Naive B cell (primary cell): Measurements from ENCODE around the gene YIPF2. TPM values are rescaled to one million over a fixed set of nuclear protein-coding genes. Genes with fewer than 3 reads are reported as not detected.

Experiments used
- ATAC-seq, 2 donors: fragments of 150-1000 bp; cut with Tn5 transposase; 2 replicates each; pipeline ENCODE4 v1.10.0; 2021; ENCODE audit warnings: low read depth in 2 of 2, mild to moderate bottlenecking in 2 of 2, moderate library complexity in 2 of 2
- DNase-seq: peaks from one replicate; pipeline ENCODE4 v3.0.0; 2022
- H3K27ac Mint-ChIP-seq, 6 donors: one replicate each; pipeline ENCODE4 v1.8.0; 2020 to 2022; ENCODE audit warnings: mild to moderate bottlenecking in 6 of 6, mixed read lengths in 6 of 6, moderate library complexity in 5 of 6, inconsistent platforms in 2 of 6
- H3K27me3 Mint-ChIP-seq, 3 donors: one replicate each; pipeline ENCODE4 v1.8.0; 2021 to 2022; ENCODE audit warnings: mixed read lengths in 3 of 3, mild to moderate bottlenecking in 1 of 3
- H3K36me3 Mint-ChIP-seq, 2 donors: one replicate each; pipeline ENCODE4 v1.8.0; 2020 to 2022; ENCODE audit warnings: mixed read lengths in 2 of 2, inconsistent platforms in 1 of 2, mild to moderate bottlenecking in 1 of 2
- H3K4me1 Mint-ChIP-seq, 3 donors: one replicate each; pipeline ENCODE4 v1.8.0; 2020 to 2022; ENCODE audit warnings: mixed read lengths in 3 of 3, inconsistent platforms in 1 of 3, mild to moderate bottlenecking in 1 of 3, moderate library complexity in 1 of 3
- H3K4me3 Mint-ChIP-seq, 8 donors: one replicate each; pipeline ENCODE4 v1.8.0; 2020 to 2022; ENCODE audit warnings: mild to moderate bottlenecking in 8 of 8, mixed read lengths in 8 of 8, moderate library complexity in 8 of 8, inconsistent platforms in 2 of 8
- H3K9me3 Mint-ChIP-seq, 7 donors: one replicate each; pipeline ENCODE4 v1.8.0; 2020 to 2022; ENCODE audit warnings: mixed read lengths in 7 of 7, mild to moderate bottlenecking in 5 of 7, inconsistent platforms in 2 of 7, moderate library complexity in 1 of 7
- polyA plus RNA-seq, 6 donors: library from polyadenylated mRNA; unstranded; fragments of 300-500 nt; fragmentation: Illumina TruSeq; gene quantifications; one replicate each; pipeline ENCODE4 v1.2.3, GENCODE V29; 2021; ENCODE audit warnings: low read depth in 6 of 6

Gene YIPF2
- polyA plus RNA-seq, result 10 to 100 TPM in 2 of 6 donors, 1 to 10 TPM in 4; 3.7 to 18.5 (median 7.4) TPM

- Mint-ChIP-seq H3K4me3 (peak within 1 kb of the TSS; percentile 85 to 95 (median 91)), H3K27ac (peak within 1 kb of the TSS; percentile 58 to 94 (median 90)), H3K9me3 (no peaks in the 10 kb centered on the region), H3K27me3 (no peaks in the 10 kb centered on the region), H3K36me3 (no peaks in the 10 kb centered on the region), H3K4me1 (peaks cover 12 to 39% (median 21%) of the 10 kb centered on the region in 3 donors)
- ATAC-seq, result peak; percentile 83 to 84
- peak; percentile 72 for DNase-seq
Measured at GRCh38 chr19:10928563-10929401, at the start of gene YIPF2, which contains the start of gene TIMM29. Gene YIPF2, minus strand, starts transcription at chr19:10928639. Its CDS starts 229 bp downstream, at chr19:10928410. Gene TIMM29, plus strand, starts transcription at chr19:10928811. Its CDS starts 12 bp downstream, at chr19:10928823.

GRCh38 chr19:10977742-10978092 lies 49.3 kb upstream of the YIPF2 start:
- peaks cover 0 to 2% (median 0%) of the 10 kb centered on the region in 7 donors for H3K9me3 Mint-ChIP-seq
- DNase-seq (no peak), ATAC-seq (no peak)
- peak overlapping the region in 1 of 6 donors; percentile 70 for H3K27ac Mint-ChIP-seq
- peak overlapping the region in 1 of 8 donors; percentile 24 for H3K4me3 Mint-ChIP-seq
- no peaks in the 10 kb centered on the region for H3K27me3 Mint-ChIP-seq
- peaks cover 28 to 45% (median 39%) of the 10 kb centered on the region in 3 donors for H3K4me1 Mint-ChIP-seq
- H3K36me3 Mint-ChIP-seq, result no peaks in the 10 kb centered on the region

GRCh38 chr19:10976131-10976892 lies 47.9 kb upstream of the YIPF2 start:
- H3K36me3 Mint-ChIP-seq, result no peaks in the 10 kb centered on the region
- no peaks in the 10 kb centered on the region for H3K27me3 Mint-ChIP-seq
- H3K4me1 Mint-ChIP-seq, result peaks cover 28 to 51% (median 43%) of the 10 kb centered on the region in 3 donors
- ATAC-seq (no peak), DNase-seq (no peak)
- peak overlapping the region; percentile 36 to 89 (median 56) for H3K27ac Mint-ChIP-seq
- H3K9me3 Mint-ChIP-seq, result peaks cover 0 to 2% (median 0%) of the 10 kb centered on the region in 7 donors
- no peak overlapping the region for H3K4me3 Mint-ChIP-seq

- Mint-ChIP-seq H3K4me3 (peak overlapping the region in 3 of 8 donors; percentile 21 to 75 (median 63)), H3K4me1 (peaks cover 30 to 53% (median 43%) of the 10 kb centered on the region in 3 donors)
- no peak for ATAC-seq
Measured at GRCh38 chr19:10975374-10976130, 47.1 kb upstream of the YIPF2 start.

GRCh38 chr19:10971107-10971726 lies 42.8 kb upstream of the YIPF2 start:
- no peak for ATAC-seq
- peaks cover 43 to 72% (median 62%) of the 10 kb centered on the region in 3 donors for H3K4me1 Mint-ChIP-seq
- no peaks in the 10 kb centered on the region for H3K27me3 Mint-ChIP-seq
- peak overlapping the region in 2 of 6 donors; percentile 34 to 63 for H3K27ac Mint-ChIP-seq
- no peaks in the 10 kb centered on the region for H3K36me3 Mint-ChIP-seq
- no peak for DNase-seq
- H3K9me3 Mint-ChIP-seq, result peaks cover 0 to 2% (median 0%) of the 10 kb centered on the region in 7 donors
- no peak overlapping the region for H3K4me3 Mint-ChIP-seq

More at GRCh38 chr19:10975374-10976130, 47.1 kb upstream of the YIPF2 start:
- H3K27ac Mint-ChIP-seq, result peak overlapping the region in 4 of 6 donors; percentile 19 to 62 (median 34)
- peaks cover 0 to 2% (median 0%) of the 10 kb centered on the region in 7 donors for H3K9me3 Mint-ChIP-seq
- H3K36me3 Mint-ChIP-seq, result no peaks in the 10 kb centered on the region
- no peaks in the 10 kb centered on the region for H3K27me3 Mint-ChIP-seq
- no peak for DNase-seq

- H3K4me3 Mint-ChIP-seq, result peak overlapping the region; percentile 23 to 83 (median 74)
- ATAC-seq (peak; percentile 79 to 82), DNase-seq (peak; percentile 39)
- H3K27me3 Mint-ChIP-seq, result no peaks in the 10 kb centered on the region
- no peaks in the 10 kb centered on the region for H3K9me3 Mint-ChIP-seq
- peaks cover 38 to 71% (median 55%) of the 10 kb centered on the region in 3 donors for H3K4me1 Mint-ChIP-seq
- H3K27ac Mint-ChIP-seq, result peak overlapping the region in 5 of 6 donors; percentile 79 to 92 (median 90)
- no peaks in the 10 kb centered on the region for H3K36me3 Mint-ChIP-seq
Measured at GRCh38 chr19:10968527-10969135, 40.2 kb upstream of the YIPF2 start.

GRCh38 chr19:10966809-10967208 lies 38.4 kb upstream of the YIPF2 start:
- H3K27me3 Mint-ChIP-seq, result no peaks in the 10 kb centered on the region
- peaks cover 43 to 78% (median 63%) of the 10 kb centered on the region in 3 donors for H3K4me1 Mint-ChIP-seq
- ATAC-seq (no peak), DNase-seq (no peak)
- peak overlapping the region in 2 of 8 donors; percentile 47 to 59 for H3K4me3 Mint-ChIP-seq
- peak overlapping the region in 2 of 6 donors; percentile 7 to 60 for H3K27ac Mint-ChIP-seq
- H3K9me3 Mint-ChIP-seq, result no peaks in the 10 kb centered on the region
- no peaks in the 10 kb centered on the region for H3K36me3 Mint-ChIP-seq

GRCh38 chr19:10965398-10965797 lies 37.0 kb upstream of the YIPF2 start:
- Mint-ChIP-seq H3K27ac (peak overlapping the region in 1 of 6 donors; percentile 30), H3K36me3 (no peaks in the 10 kb centered on the region), H3K4me1 (peaks cover 43 to 74% (median 67%) of the 10 kb centered on the region in 3 donors), H3K4me3 (peak overlapping the region in 3 of 8 donors; percentile 37 to 70 (median 41)), H3K27me3 (no peaks in the 10 kb centered on the region), H3K9me3 (no peaks in the 10 kb centered on the region)
- DNase-seq (no peak), ATAC-seq (no peak)

- H3K4me3 Mint-ChIP-seq, result peak overlapping the region in 1 of 8 donors; percentile 70
- DNase-seq (no peak), ATAC-seq (no peak)
- H3K4me1 Mint-ChIP-seq, result peaks cover 38 to 73% (median 70%) of the 10 kb centered on the region in 3 donors
- H3K27ac Mint-ChIP-seq, result peak overlapping the region in 3 of 6 donors; percentile 30 to 44 (median 42)
- no peaks in the 10 kb centered on the region for H3K36me3 Mint-ChIP-seq
- no peaks in the 10 kb centered on the region for H3K9me3 Mint-ChIP-seq
- no peaks in the 10 kb centered on the region for H3K27me3 Mint-ChIP-seq
Measured at GRCh38 chr19:10964903-10965302, 36.5 kb upstream of the YIPF2 start.

- H3K4me1 Mint-ChIP-seq, result peaks cover 36 to 67% (median 67%) of the 10 kb centered on the region in 3 donors
- no peaks in the 10 kb centered on the region for H3K36me3 Mint-ChIP-seq
- no peaks in the 10 kb centered on the region for H3K27me3 Mint-ChIP-seq
- ATAC-seq (no peak), DNase-seq (no peak)
- peak overlapping the region in 5 of 8 donors; percentile 29 to 95 (median 37) for H3K4me3 Mint-ChIP-seq
- H3K9me3 Mint-ChIP-seq, result no peaks in the 10 kb centered on the region
- peak overlapping the region in 4 of 6 donors; percentile 16 to 72 (median 30) for H3K27ac Mint-ChIP-seq
Measured at GRCh38 chr19:10963865-10964264, 35.4 kb upstream of the YIPF2 start.

GRCh38 chr19:10962863-10963262 lies 34.4 kb upstream of the YIPF2 start:
- DNase-seq (no peak), ATAC-seq (no peak)
- no peaks in the 10 kb centered on the region for H3K36me3 Mint-ChIP-seq
- H3K27me3 Mint-ChIP-seq, result no peaks in the 10 kb centered on the region
- H3K4me3 Mint-ChIP-seq, result peak overlapping the region; percentile 49 to 95 (median 76)
- peaks cover 31 to 57% (median 57%) of the 10 kb centered on the region in 3 donors for H3K4me1 Mint-ChIP-seq
- H3K9me3 Mint-ChIP-seq, result no peaks in the 10 kb centered on the region
- H3K27ac Mint-ChIP-seq, result peak overlapping the region in 4 of 6 donors; percentile 58 to 95 (median 82)
